ENCODE measurements around the gene MUC4. TPM values are rescaled to one million over a fixed set of nuclear protein-coding genes. Genes with fewer than 3 reads are reported as not detected.

The MUC4 gene
- polyA plus RNA-seq, 3 donors, result not detected

GRCh38 chr3:195850857-195851543 is 39.3 kb upstream of the MUC4 start:
- Histone ChIP-seq H3K36me3 (replicated peaks in 1 of 2; ENCODE audit: control insufficient read depth in 1 of 2, insufficient read depth in 2 of 2, low read length in 2 of 2) (no peaks in the 10 kb centered on the region), H2AFZ (ENCODE audit: insufficient read depth, low read depth, low read length, poor library complexity, severe bottlenecking) (peak overlapping the region; percentile 7), H3K27me3 (ENCODE audit: control insufficient read depth in 2 of 2, insufficient read depth in 2 of 2, low read length in 2 of 2) (peaks cover 2 to 17% of the 10 kb centered on the region in 2 donors), H3K4me3 (replicated peaks in 1 of 3; ENCODE audit: low read depth in 2 of 3, low read length in 3 of 3) (peak overlapping the region in 1 of 3 experiments; percentile 13), H4K20me1 (ENCODE audit: insufficient read depth, low read length) (no peaks in the 10 kb centered on the region), H3K79me2 (ENCODE audit: insufficient read depth, low read length) (no peaks in the 10 kb centered on the region), H3K9me3 (replicated peaks in 1 of 2; ENCODE audit: control insufficient read depth in 1 of 2, insufficient read depth in 1 of 2, low read length in 2 of 2) (no peaks in the 10 kb centered on the region), H3K4me1 (ENCODE audit: control insufficient read depth in 1 of 2, insufficient read depth in 2 of 2, low read length in 2 of 2) (peaks cover 0 to 6% of the 10 kb centered on the region in 2 donors), H3K27ac (ENCODE audit: low read depth in 1 of 2, low read length in 2 of 2) (no peak overlapping the region), H3K4me2 (replicated peaks; ENCODE audit: extremely low read depth, low read length, poor library complexity, severe bottlenecking) (peak overlapping the region; percentile 57), H3K9ac (ENCODE audit: insufficient read depth, low read length, poor library complexity, severe bottlenecking) (no peak overlapping the region)
- Mint-ChIP-seq H3K36me3 (no peaks in the 10 kb centered on the region), H3K27ac (no peak overlapping the region), H3K27me3 (ENCODE audit: low read depth in 3 of 3) (peaks cover 18 to 21% (median 19%) of the 10 kb centered on the region in 3 donors), H3K4me3 (peak overlapping the region in 1 of 2 donors; percentile 84), H3K9me3 (peaks cover 0 to 3% (median 0%) of the 10 kb centered on the region in 7 donors), H3K4me1 (peaks cover 13% of the 10 kb centered on the region)
- peak; percentile 88 to 89 (median 88) for DNase-seq
- WGBS (ENCODE audit: insufficient coverage), result 9% methylated on average over 30 of the region's 31 CpGs
- intact Hi-C loops (cut with micrococcal nuclease), result no loop called here
- TF ChIP-seq CTCF (IDR thresholded peaks at IDR 0.05), result peak; percentile 100

- Histone ChIP-seq H3K9ac (ENCODE audit: insufficient read depth, low read length, poor library complexity, severe bottlenecking) (no peak overlapping the region), H3K4me1 (ENCODE audit: control insufficient read depth in 1 of 2, insufficient read depth in 2 of 2, low read length in 2 of 2) (peaks cover 0 to 6% of the 10 kb centered on the region in 2 donors), H3K4me3 (replicated peaks in 1 of 3; ENCODE audit: low read depth in 2 of 3, low read length in 3 of 3) (no peak overlapping the region), H3K27ac (ENCODE audit: low read depth in 1 of 2, low read length in 2 of 2) (no peak overlapping the region), H3K27me3 (ENCODE audit: control insufficient read depth in 2 of 2, insufficient read depth in 2 of 2, low read length in 2 of 2) (peaks cover 2 to 17% of the 10 kb centered on the region in 2 donors), H2AFZ (ENCODE audit: insufficient read depth, low read depth, low read length, poor library complexity, severe bottlenecking) (no peak overlapping the region), H3K4me2 (replicated peaks; ENCODE audit: extremely low read depth, low read length, poor library complexity, severe bottlenecking) (no peak overlapping the region), H3K36me3 (replicated peaks in 1 of 2; ENCODE audit: control insufficient read depth in 1 of 2, insufficient read depth in 2 of 2, low read length in 2 of 2) (no peaks in the 10 kb centered on the region), H3K79me2 (ENCODE audit: insufficient read depth, low read length) (no peaks in the 10 kb centered on the region), H4K20me1 (ENCODE audit: insufficient read depth, low read length) (no peaks in the 10 kb centered on the region), H3K9me3 (replicated peaks in 1 of 2; ENCODE audit: control insufficient read depth in 1 of 2, insufficient read depth in 1 of 2, low read length in 2 of 2) (no peaks in the 10 kb centered on the region)
- 93% methylated on average over 46 of the region's 53 CpGs for whole genome bisulfite sequencing (ENCODE audit: insufficient coverage)
- H3K4me1 Mint-ChIP-seq, result peaks cover 13% of the 10 kb centered on the region
- peaks cover 19 to 22% (median 21%) of the 10 kb centered on the region in 3 donors for H3K27me3 Mint-ChIP-seq (ENCODE audit: low read depth in 3 of 3)
- intact Hi-C loops (cut with micrococcal nuclease), result no loop called here
- TF ChIP-seq CTCF (IDR thresholded peaks at IDR 0.05), result peak; percentile 68
- no peaks in the 10 kb centered on the region for H3K36me3 Mint-ChIP-seq
- H3K4me3 Mint-ChIP-seq, result no peak overlapping the region
- no peak overlapping the region for H3K27ac Mint-ChIP-seq
- no peak for DNase-seq
- peaks cover 0 to 3% (median 0%) of the 10 kb centered on the region in 7 donors for H3K9me3 Mint-ChIP-seq
Observed at GRCh38 chr3:195849322-195850074, 37.8 kb upstream of the MUC4 start.

Data from CD14-positive monocyte (primary cell).